Ovary (tissue), 3 donors: ENCODE measurements around the gene TAAR9.

Source experiments
- CTCF ChIP-seq, 3 donors: fragments of 450-650 bp in 2 of 3; fragments of 200-600 bp in 1 of 3; IDR thresholded peaks; one replicate each; pipeline versions ENCODE4 v1.5.1 to v1.8.0; 2016 to 2022; ENCODE audit warnings: antibody characterized with exemption in 3 of 3, mild to moderate bottlenecking in 1 of 3
- EP300 ChIP-seq: sonication (generic); formaldehyde crosslinking; IDR thresholded peaks from one replicate; pipeline ENCODE4 v1.6.1; 2017; ENCODE audit warnings: antibody characterized with exemption
- donor health status: DM: no; HTN: no; CAD: no.

- TF ChIP-seq CTCF (IDR thresholded peaks at IDR 0.05) (no peak), EP300 (no peak)
Measured at GRCh38 chr6:132506869-132507808, 30.9 kb upstream of the TAAR9 start.
